22Rv1 (cell line): ENCODE data around the gene TNPO3.

ENCODE experiments used
- CTCF ChIP-seq: fragments of 450-650 bp; IDR thresholded peaks from 2 replicates; pipeline ENCODE4 v1.5.1; 2017; ENCODE audit warnings: mild to moderate bottlenecking
- ZFX ChIP-seq: fragments of 450-650 bp; IDR thresholded peaks from 2 replicates; pipeline ENCODE4 v1.6.1; 2017; ENCODE audit warnings: antibody characterized with exemption, borderline replicate concordance

- no peak for TF ChIP-seq CTCF
- no peak for TF ChIP-seq ZFX
Measured at GRCh38 chr7:129074994-129075393, 20.1 kb upstream of the TNPO3 start.
